BJ (cell line): ENCODE results near the gene GDPD4. TPM values are rescaled to one million over a fixed set of nuclear protein-coding genes. Genes with fewer than 3 reads are reported as not detected.
A peak's percentile ranks its signal among the peaks of the same experiment; 100 is the strongest.

Source experiments
- CTCF ChIA-PET: fragments of 350-600 bp; formaldehyde crosslinking; extraction: SDS; loops from one replicate; lab custom pipeline; 2021; ENCODE audit warnings: antibody characterized with exemption, inconsistent platforms; lab: Yijun Ruan, JAX
- POLR2A ChIA-PET: fragments of 300-600 bp; sonication (Branson Sonifier 250); formaldehyde crosslinking; extraction: SDS; loops from one replicate; lab custom pipeline; 2021; ENCODE audit warnings: antibody characterized with exemption; lab: Charles Lee
- DNase-seq: peaks from one replicate; pipeline ENCODE4 v3.0.0-alpha.2; 2011; ENCODE audit warnings: low read depth
- H3K27me3 ChIP-seq: 2 replicates; pipeline ENCODE4 v1.6.0; 2011; ENCODE audit warnings: low read length; ENCODE audit not compliant: control insufficient read depth, insufficient read depth
- H3K36me3 ChIP-seq: 2 replicates; pipeline ENCODE4 v1.5.1; 2011; ENCODE audit warnings: low read length; ENCODE audit not compliant: control insufficient read depth, insufficient read depth
- H3K4me3 ChIP-seq: 2 replicates; pipeline ENCODE4 v1.5.1; 2011; ENCODE audit warnings: low read depth, mild to moderate bottlenecking, control low read depth, low read length
- CTCF ChIP-seq: IDR thresholded peaks from 2 replicates; pipeline ENCODE4 v1.5.1; 2011; ENCODE audit warnings: low read depth, mild to moderate bottlenecking, control low read depth, inconsistent platforms, low read length, moderate library complexity; ENCODE audit not compliant: insufficient read depth
- polyA plus RNA-seq: library from polyadenylated mRNA; depleted of rRNA; stranded (reverse); fragments of >200 nt; gene quantifications from 2 replicates; pipeline ENCODE4 v1.2.3, GENCODE V29; 2011

GDPD4 gene
- polyA plus RNA-seq, 1 experiment: not detected

- CTCF ChIA-PET: no interaction called here
Observed at GRCh38 chr11:77332259-77332658, 30.8 kb upstream of the GDPD4 start.

GRCh38 chr11:77325159-77325558 is 23.7 kb upstream of the GDPD4 start:
- CTCF ChIA-PET: interaction anchor here (1.4 to 1.5 kb wide), 2 partner anchors 24 to 223 kb away, joined by 3 to 4 read pairs; no protein-coding TSS in a partner anchor

More at GRCh38 chr11:77332259-77332658, 30.8 kb upstream of the GDPD4 start:
- DNase-seq: no peak
- no peaks in the 10 kb centered on the region for H3K27me3 ChIP-seq
- POLR2A ChIA-PET: no interaction called here
- no peak for TF ChIP-seq CTCF
- H3K4me3 ChIP-seq: no peak overlapping the region
- H3K36me3 ChIP-seq: peaks cover 3% of the 10 kb centered on the region

GRCh38 chr11:77324508-77324907 is 23.0 kb upstream of the GDPD4 start:
- DNase-seq: no peak
- H3K36me3 ChIP-seq: no peaks in the 10 kb centered on the region
- TF ChIP-seq CTCF: no peak
- H3K27me3 ChIP-seq: no peaks in the 10 kb centered on the region
- no peak overlapping the region for H3K4me3 ChIP-seq
- ChIA-PET CTCF (interaction anchor here (1.4 to 1.5 kb wide), 2 partner anchors 25 to 224 kb away, joined by 3 to 4 read pairs; no protein-coding TSS in a partner anchor), POLR2A (interaction anchor here (0.6 kb wide), 1 partner anchor 41 kb away, joined by 16 read pairs; no protein-coding TSS in a partner anchor)

More at GRCh38 chr11:77325159-77325558, 23.7 kb upstream of the GDPD4 start:
- no peak for DNase-seq
- Histone ChIP-seq H3K27me3 (no peaks in the 10 kb centered on the region), H3K4me3 (no peak overlapping the region), H3K36me3 (no peaks in the 10 kb centered on the region)
- TF ChIP-seq CTCF: no peak
- POLR2A ChIA-PET: no interaction called here

- DNase-seq: no peak
- H3K4me3 ChIP-seq: no peak overlapping the region
- POLR2A ChIA-PET: interaction anchor here (0.6 kb wide), 1 partner anchor 9 kb away, joined by 3 read pairs; no protein-coding TSS in a partner anchor
- CTCF ChIA-PET: interaction anchor here (1.6 kb wide), 1 partner anchor 225 kb away, joined by 4 read pairs; no protein-coding TSS in a partner anchor
- TF ChIP-seq CTCF: no peak
- H3K36me3 ChIP-seq: no peaks in the 10 kb centered on the region
- no peaks in the 10 kb centered on the region for H3K27me3 ChIP-seq
Observed at GRCh38 chr11:77322926-77323590, 21.6 kb upstream of the GDPD4 start.

GRCh38 chr11:77322506-77322905 is 21.0 kb upstream of the GDPD4 start:
- TF ChIP-seq CTCF: no peak
- H3K4me3 ChIP-seq: no peak overlapping the region
- DNase-seq: peak; percentile 78
- ChIA-PET CTCF (interaction anchor here (1.2 to 1.6 kb wide), 2 partner anchors 127 to 226 kb away, joined by 4 read pairs; no protein-coding TSS in a partner anchor), POLR2A (interaction anchor here (0.6 kb wide), 1 partner anchor 9 kb away, joined by 3 read pairs; no protein-coding TSS in a partner anchor)
- H3K27me3 ChIP-seq: no peaks in the 10 kb centered on the region
- H3K36me3 ChIP-seq: no peaks in the 10 kb centered on the region
